Spleen (tissue), 11 donors: ENCODE results near the gene DIDO1. TPM values are rescaled to one million over a fixed set of nuclear protein-coding genes. Genes with fewer than 3 reads are reported as not detected.
A peak's percentile ranks its signal among the peaks of the same experiment; 100 is the strongest.

ENCODE experiments used
- DNase-seq: peaks from one replicate; pipeline ENCODE4 v3.0.0-alpha.2; 2020
- H3K27ac ChIP-seq, 8 donors: fragments of 200-600 bp; sonication (generic) in 7 of 8; 1 replicate in 4 of 8; 2 replicates in 4 of 8; pipeline versions ENCODE4 v1.5.0 to v1.8.0; 2016 to 2021; ENCODE audit warnings: inconsistent platforms in 4 of 8, mild to moderate bottlenecking in 4 of 8, moderate library complexity in 1 of 8
- H3K27me3 ChIP-seq, 7 donors: fragments of 200-600 bp; sonication (generic) in 6 of 7; replicated peaks in 1 of 7; 1 replicate in 4 of 7; 2 replicates in 3 of 7; pipeline versions ENCODE4 v1.5.0 to v1.8.0; 2016 to 2021; ENCODE audit warnings: inconsistent platforms in 3 of 7, mild to moderate bottlenecking in 1 of 7
- H3K36me3 ChIP-seq, 6 donors: fragments of 200-600 bp; sonication (generic) in 5 of 6; 1 replicate in 4 of 6; 2 replicates in 2 of 6; pipeline versions ENCODE4 v1.5.0 to v1.8.0; 2016 to 2021; ENCODE audit warnings: inconsistent platforms in 2 of 6
- H3K4me1 ChIP-seq, 6 donors: fragments of 200-600 bp; sonication (generic) in 5 of 6; 1 replicate in 3 of 6; 2 replicates in 3 of 6; pipeline versions ENCODE4 v1.5.0 to v1.8.0; 2016 to 2021; ENCODE audit warnings: inconsistent platforms in 3 of 6
- H3K4me3 ChIP-seq, 8 donors: fragments of 200-600 bp; sonication (generic) in 7 of 8; 1 replicate in 4 of 8; 2 replicates in 4 of 8; pipeline versions ENCODE4 v1.5.0 to v1.8.0; 2016 to 2021; ENCODE audit warnings: inconsistent platforms in 4 of 8, mild to moderate bottlenecking in 4 of 8, moderate library complexity in 2 of 8
- H3K9me3 ChIP-seq, 8 donors: fragments of 200-600 bp; sonication (generic) in 7 of 8; 1 replicate in 4 of 8; 2 replicates in 4 of 8; pipeline versions ENCODE4 v1.5.0 to v1.8.0; 2016 to 2021; ENCODE audit warnings: inconsistent platforms in 4 of 8
- POLR2A ChIP-seq, 3 donors: fragments of 450-650 bp; IDR thresholded peaks; one replicate each; pipeline ENCODE4 v1.5.1; 2017; ENCODE audit warnings: antibody characterized with exemption in 3 of 3, mild to moderate bottlenecking in 1 of 3
- POLR2AphosphoS5 ChIP-seq, 3 donors: sonication (generic); formaldehyde crosslinking; IDR thresholded peaks; one replicate each; pipeline ENCODE4 v1.5.1; 2017; ENCODE audit warnings: antibody characterized with exemption in 3 of 3
- WGBS, 5 donors: extraction: QIAGEN DNeasy Blood & Tissue Kit in 3 of 5; methylation state at CpG; one replicate each; pipeline versions ENCODE4 v1.1.5 to v1.1.7; 2013 to 2018; 5-methylcytosine and 5-hydroxymethylcytosine counted together
- intact Hi-C: fragments of 100-400 bp; cut with DNase I; formaldehyde crosslinking; loops from one replicate; pipeline ENCODE4 v1.15.0; 2023; ENCODE audit warnings: low total_unique reads
- polyA plus RNA-seq, 3 donors: library from polyadenylated mRNA; stranded (reverse); fragments of 200-250 nt; gene quantifications; one replicate each; pipeline ENCODE4 v1.2.1, GENCODE V29; 2013
- total RNA-seq, 7 donors: library from RNA; depleted of rRNA in 3 of 7; stranded (reverse); fragments of >200 nt in 3 of 7; fragmentation: NEBNext Ultra II Directional in 4 of 7; extraction: Animal tissue kit (Norgen Biotek cat#: 25700) in 4 of 7; gene quantifications; one replicate each; pipeline versions ENCODE4 v1.1.0 to v1.2.1, GENCODE V29; 2016 to 2021
- TF ChIP-seq, protein P1 (sequence below), 11 experiments: fragments of 200-600 bp in 7 of 11; fragments of 450-650 bp in 4 of 11; sonication (generic) in 4 of 11; IDR thresholded peaks in 8 of 11; conservative IDR thresholded peaks in 3 of 11; 1 replicate in 7 of 11; 2 replicates in 4 of 11; pipeline versions ENCODE4 v1.4.0 to v1.8.0; 2016 to 2021; ENCODE audit warnings: antibody characterized with exemption in 11 of 11, inconsistent platforms in 4 of 11, mild to moderate bottlenecking in 1 of 11
- donor health status: healthy with polysubstance abuse.
- donor health status: DM: no; HTN: no; CAD: no; lungs with moderate emphysema.
- donor health status: DM: no; HTN: no; CAD: no.
- donor health status: Bipolar disorder and iron deficiency.
- donor health status: healthy.
- donor health status: DM: no; HTN: no; CAD: no.
- donor health status: DM: yes; HTN: yes; CAD: no.

DIDO1 gene
- total and polyA plus RNA-seq, 10 donors = 17.4 to 79.6 (median 66.9) TPM

DNA sequence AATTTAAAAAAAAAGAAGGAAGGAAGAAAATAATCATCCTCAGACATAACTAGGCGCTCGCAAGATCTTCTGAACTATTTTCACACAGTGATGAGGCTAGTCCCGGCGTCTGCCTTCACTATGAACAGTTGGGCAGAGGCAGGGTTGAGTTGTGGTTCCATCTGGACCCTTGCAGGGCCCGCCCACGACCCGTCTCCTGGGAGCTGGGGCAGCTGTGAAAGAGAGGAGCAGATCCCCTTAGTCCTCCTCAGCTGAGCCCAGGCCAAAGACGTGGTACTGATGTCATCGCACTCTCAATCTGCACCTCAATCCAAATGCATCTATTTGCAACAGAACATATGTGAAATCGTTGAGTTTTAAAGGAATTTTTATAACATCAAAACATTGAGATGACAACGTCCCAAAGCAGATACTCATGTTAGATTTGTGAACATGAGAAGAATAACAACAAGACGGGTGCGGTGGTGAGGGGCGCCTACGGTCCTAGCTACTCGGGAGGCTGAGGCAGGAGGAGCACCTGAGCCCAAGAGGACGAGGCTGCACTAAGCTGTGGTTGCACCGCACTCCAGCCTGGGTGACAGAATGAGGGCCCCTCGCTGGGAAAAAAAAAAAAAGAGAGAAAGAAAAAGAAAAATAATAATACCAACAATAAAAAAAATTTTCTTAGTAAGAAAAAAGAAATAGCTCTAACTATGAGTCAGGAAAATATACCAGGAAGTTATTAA, 80.0 kb downstream of the DIDO1 start:
- TF ChIP-seq, protein P1, sequence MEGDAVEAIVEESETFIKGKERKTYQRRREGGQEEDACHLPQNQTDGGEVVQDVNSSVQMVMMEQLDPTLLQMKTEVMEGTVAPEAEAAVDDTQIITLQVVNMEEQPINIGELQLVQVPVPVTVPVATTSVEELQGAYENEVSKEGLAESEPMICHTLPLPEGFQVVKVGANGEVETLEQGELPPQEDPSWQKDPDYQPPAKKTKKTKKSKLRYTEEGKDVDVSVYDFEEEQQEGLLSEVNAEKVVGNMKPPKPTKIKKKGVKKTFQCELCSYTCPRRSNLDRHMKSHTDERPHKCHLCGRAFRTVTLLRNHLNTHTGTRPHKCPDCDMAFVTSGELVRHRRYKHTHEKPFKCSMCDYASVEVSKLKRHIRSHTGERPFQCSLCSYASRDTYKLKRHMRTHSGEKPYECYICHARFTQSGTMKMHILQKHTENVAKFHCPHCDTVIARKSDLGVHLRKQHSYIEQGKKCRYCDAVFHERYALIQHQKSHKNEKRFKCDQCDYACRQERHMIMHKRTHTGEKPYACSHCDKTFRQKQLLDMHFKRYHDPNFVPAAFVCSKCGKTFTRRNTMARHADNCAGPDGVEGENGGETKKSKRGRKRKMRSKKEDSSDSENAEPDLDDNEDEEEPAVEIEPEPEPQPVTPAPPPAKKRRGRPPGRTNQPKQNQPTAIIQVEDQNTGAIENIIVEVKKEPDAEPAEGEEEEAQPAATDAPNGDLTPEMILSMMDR (IDR thresholded peaks at IDR 0.05 in 8 of 11, conservative IDR thresholded peaks at IDR 0.05 in 3 of 11) = no peak
- TF ChIP-seq POLR2A (IDR thresholded peaks at IDR 0.05) = no peak
- TF ChIP-seq POLR2AphosphoS5 (IDR thresholded peaks at IDR 0.05) = no peak
- intact Hi-C loops = no loop called here
- no peak overlapping the region for H3K4me3 ChIP-seq

DNA sequence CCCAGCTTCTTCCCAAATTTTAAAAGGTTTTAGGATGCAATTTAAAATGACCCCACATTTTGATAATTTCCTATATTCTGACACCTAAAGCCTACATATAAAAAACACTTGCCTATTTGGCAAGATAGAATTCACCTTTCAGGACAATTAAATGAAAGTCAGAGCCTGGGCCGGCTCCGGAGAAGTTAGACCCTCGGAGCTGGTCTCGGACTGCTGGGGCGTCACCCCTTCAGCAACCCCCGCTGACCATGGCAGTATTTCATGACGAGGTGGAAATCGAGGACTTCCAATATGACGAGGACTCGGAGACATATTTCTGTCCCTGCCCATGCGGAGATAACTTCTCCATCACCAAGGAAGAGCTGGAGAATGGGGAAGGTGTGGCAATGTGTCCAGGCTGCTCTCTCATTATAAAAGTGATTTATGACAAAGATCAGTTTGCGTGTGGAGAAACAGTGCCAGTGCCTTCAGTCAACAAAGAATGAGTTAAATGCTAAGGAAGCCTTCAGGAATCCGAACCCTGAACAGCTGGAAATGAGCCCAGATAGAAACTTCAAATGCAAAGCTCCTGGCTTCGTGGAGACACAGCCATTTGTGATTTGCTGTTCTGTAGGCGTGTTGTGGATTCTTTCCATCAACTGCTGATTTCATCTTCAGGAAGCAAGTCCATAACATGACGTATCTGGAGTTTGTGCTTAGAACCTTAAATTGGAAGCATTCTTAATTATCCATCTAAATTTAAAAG, 80.7 kb downstream of the DIDO1 start:
- WGBS, 5 donors = 93 to 96% (median 96%) methylated on average over 16 of the region's 16 CpGs
- no peaks in the 10 kb centered on the region for H3K4me1 ChIP-seq
- intact Hi-C loops = no loop called here
- no peaks in the 10 kb centered on the region for H3K9me3 ChIP-seq
- TF ChIP-seq POLR2AphosphoS5 (IDR thresholded peaks at IDR 0.05) = no peak
- TF ChIP-seq, protein P1 (IDR thresholded peaks at IDR 0.05 in 8 of 11, conservative IDR thresholded peaks at IDR 0.05 in 3 of 11) = no peak
- TF ChIP-seq POLR2A (IDR thresholded peaks at IDR 0.05) = no peak
- DNase-seq = no peak
- peaks cover 0 to 40% (median 0%) of the 10 kb centered on the region in 6 donors for H3K36me3 ChIP-seq
- H3K4me3 ChIP-seq = no peak overlapping the region
- no peaks in the 10 kb centered on the region for H3K27me3 ChIP-seq
- no peak overlapping the region for H3K27ac ChIP-seq

More for the DNA sequence above, 80.0 kb downstream of the DIDO1 start:
- no peaks in the 10 kb centered on the region for H3K9me3 ChIP-seq
- H3K27me3 ChIP-seq = no peaks in the 10 kb centered on the region
- H3K36me3 ChIP-seq = peaks cover 0 to 36% (median 0%) of the 10 kb centered on the region in 6 donors
- H3K27ac ChIP-seq = no peak overlapping the region
- H3K4me1 ChIP-seq = no peaks in the 10 kb centered on the region
- DNase-seq = peak; percentile 41
- WGBS, 5 donors = 93 to 95% (median 94%) methylated on average over 19 of the region's 19 CpGs

DNA sequence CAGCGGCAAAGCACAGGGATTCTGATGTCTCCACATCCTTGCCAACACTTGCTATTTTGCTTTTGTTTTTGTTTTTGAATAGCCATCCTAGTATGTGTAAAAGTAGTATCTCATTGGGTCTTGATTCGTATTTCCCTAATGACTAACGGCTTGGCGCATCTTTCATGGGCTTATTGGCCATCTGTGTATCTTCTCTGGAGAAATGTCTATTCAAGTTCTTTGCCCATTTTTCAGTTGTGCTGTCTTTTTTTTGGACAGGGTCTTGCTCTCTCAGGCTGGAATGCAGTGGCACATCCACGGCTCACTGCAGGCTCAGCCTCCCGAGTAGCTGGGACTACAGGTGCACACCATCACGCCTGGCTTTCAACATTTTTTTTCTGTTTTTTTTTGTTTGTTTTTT, 82.1 kb downstream of the DIDO1 start:
- DNase-seq = no peak
- no peaks in the 10 kb centered on the region for H3K27me3 ChIP-seq
- H3K36me3 ChIP-seq = peaks cover 0 to 42% (median 0%) of the 10 kb centered on the region in 6 donors
- no peak overlapping the region for H3K4me3 ChIP-seq
- no peak overlapping the region for H3K27ac ChIP-seq
- no peaks in the 10 kb centered on the region for H3K9me3 ChIP-seq
- 95 to 97% (median 96%) methylated on average over 7 of the region's 7 CpGs for WGBS, 5 donors
- no peak for TF ChIP-seq POLR2A (IDR thresholded peaks at IDR 0.05)
- intact Hi-C loops = no loop called here
- no peaks in the 10 kb centered on the region for H3K4me1 ChIP-seq

DNA sequence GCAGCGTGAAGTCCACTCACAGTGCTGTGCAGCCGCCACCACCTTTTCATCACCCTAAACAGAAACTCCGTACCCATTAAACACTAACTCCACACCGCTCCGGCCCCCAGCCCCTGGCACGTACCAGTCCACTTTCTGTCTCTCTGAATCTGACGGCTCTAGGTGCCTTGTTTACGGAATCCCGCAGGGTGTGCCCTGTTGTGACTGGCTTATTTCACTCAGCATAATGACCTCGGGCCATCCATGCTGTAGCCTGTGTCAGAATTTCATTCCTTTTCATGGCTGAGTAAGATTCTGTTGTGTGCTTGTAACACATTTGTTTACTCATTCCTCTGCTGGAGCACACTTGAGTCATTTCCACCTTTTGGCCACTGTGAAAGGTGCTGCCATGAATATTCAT, 82.6 kb downstream of the DIDO1 start:
- Histone ChIP-seq H3K27me3 (no peaks in the 10 kb centered on the region), H3K36me3 (peaks cover 0 to 42% (median 0%) of the 10 kb centered on the region in 6 donors), H3K4me3 (no peak overlapping the region), H3K9me3 (no peaks in the 10 kb centered on the region), H3K27ac (no peak overlapping the region), H3K4me1 (peaks cover 0 to 3% (median 0%) of the 10 kb centered on the region in 6 donors)
- no peak for DNase-seq
- WGBS, 5 donors = 94 to 97% (median 97%) methylated on average over 10 of the region's 10 CpGs
- intact Hi-C loops = no loop called here
- no peak for TF ChIP-seq POLR2AphosphoS5 (IDR thresholded peaks at IDR 0.05)
- TF ChIP-seq, protein P1 (IDR thresholded peaks at IDR 0.05 in 8 of 11, conservative IDR thresholded peaks at IDR 0.05 in 3 of 11) = no peak
- TF ChIP-seq POLR2A (IDR thresholded peaks at IDR 0.05) = no peak
